Brain microvascular endothelial cell (primary cell): Measurements from ENCODE around the gene COL6A6.
"Not testable (repeated sequence)": the region's sequence is repeated elsewhere in the genome, so short reads cannot be mapped to it uniquely, and the experiment has no call there.

Experiments
- DNase-seq: peaks from one replicate; pipeline ENCODE4 v3.0.0-alpha.2; 2020
- H3K27ac ChIP-seq: fragments of 250-450 bp; sonication (Bioruptor Pico); 2 replicates; pipeline ENCODE4 v1.5.1; 2020; ENCODE audit warnings: mild to moderate bottlenecking, moderate library complexity
- H3K27me3 ChIP-seq: fragments of 250-450 bp; sonication (Bioruptor Pico); replicated peaks from 2 replicates; pipeline ENCODE4 v1.5.1; 2020; ENCODE audit warnings: mild to moderate bottlenecking
- H3K36me3 ChIP-seq: fragments of 250-450 bp; sonication (Bioruptor Pico); replicated peaks from 2 replicates; pipeline ENCODE4 v1.5.1; 2020; ENCODE audit warnings: mild to moderate bottlenecking
- H3K4me3 ChIP-seq: 2 replicates; pipeline ENCODE4 v1.5.1; 2011; ENCODE audit warnings: low read depth, mild to moderate bottlenecking, control low read depth, low read length, moderate library complexity
- in situ Hi-C: cut with HindIII; loops from 2 replicates; pipeline ENCODE4 v1.10.0; 2017; ENCODE audit warnings: low sequenced_read_pairs, low pct_ligation_motif_present
- TF ChIP-seq, protein P1 (sequence below): IDR thresholded peaks from 2 replicates; pipeline ENCODE4 v1.5.1; 2011; ENCODE audit warnings: low read depth, mild to moderate bottlenecking, moderate library complexity, low read length, control low read depth, inconsistent platforms; ENCODE audit errors: missing control alignments

The COL6A6 gene

DNA sequence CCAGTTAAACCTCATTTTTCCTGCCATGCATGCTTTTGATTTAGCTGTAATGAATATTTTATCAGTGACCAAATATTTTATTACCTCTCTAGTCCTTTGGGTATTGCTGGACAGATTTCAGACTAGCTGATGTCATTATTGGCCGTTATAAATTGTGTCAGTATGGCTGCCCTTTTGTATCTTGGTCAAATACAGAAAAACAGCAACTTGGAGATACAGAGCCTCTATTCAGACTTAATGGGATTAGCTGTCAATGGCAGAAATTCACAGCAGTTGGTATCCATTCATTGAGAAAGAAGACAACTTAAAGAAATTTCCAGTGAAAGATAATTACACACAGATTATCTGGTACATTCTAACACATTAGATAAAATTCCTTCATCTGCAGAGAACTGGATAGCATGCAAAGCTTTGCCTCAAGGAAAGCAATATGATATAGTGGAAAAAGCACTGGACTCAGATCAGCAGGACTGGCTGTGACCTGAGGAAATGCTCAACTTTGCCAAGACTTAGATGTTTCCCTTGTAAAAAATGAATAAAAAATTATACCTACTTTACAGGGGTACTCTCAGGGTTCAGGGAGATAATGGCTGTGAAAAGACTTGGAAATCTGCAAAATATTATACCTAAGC, 20.8 kb downstream of the COL6A6 start:
- no peak for DNase-seq
- H3K27ac ChIP-seq: no peak overlapping the region
- no peaks in the 10 kb centered on the region for H3K36me3 ChIP-seq
- no peak overlapping the region for H3K4me3 ChIP-seq
- no peaks in the 10 kb centered on the region for H3K27me3 ChIP-seq
- in situ Hi-C loops: no loop called here
- TF ChIP-seq, protein P1, sequence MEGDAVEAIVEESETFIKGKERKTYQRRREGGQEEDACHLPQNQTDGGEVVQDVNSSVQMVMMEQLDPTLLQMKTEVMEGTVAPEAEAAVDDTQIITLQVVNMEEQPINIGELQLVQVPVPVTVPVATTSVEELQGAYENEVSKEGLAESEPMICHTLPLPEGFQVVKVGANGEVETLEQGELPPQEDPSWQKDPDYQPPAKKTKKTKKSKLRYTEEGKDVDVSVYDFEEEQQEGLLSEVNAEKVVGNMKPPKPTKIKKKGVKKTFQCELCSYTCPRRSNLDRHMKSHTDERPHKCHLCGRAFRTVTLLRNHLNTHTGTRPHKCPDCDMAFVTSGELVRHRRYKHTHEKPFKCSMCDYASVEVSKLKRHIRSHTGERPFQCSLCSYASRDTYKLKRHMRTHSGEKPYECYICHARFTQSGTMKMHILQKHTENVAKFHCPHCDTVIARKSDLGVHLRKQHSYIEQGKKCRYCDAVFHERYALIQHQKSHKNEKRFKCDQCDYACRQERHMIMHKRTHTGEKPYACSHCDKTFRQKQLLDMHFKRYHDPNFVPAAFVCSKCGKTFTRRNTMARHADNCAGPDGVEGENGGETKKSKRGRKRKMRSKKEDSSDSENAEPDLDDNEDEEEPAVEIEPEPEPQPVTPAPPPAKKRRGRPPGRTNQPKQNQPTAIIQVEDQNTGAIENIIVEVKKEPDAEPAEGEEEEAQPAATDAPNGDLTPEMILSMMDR: no peak

DNA sequence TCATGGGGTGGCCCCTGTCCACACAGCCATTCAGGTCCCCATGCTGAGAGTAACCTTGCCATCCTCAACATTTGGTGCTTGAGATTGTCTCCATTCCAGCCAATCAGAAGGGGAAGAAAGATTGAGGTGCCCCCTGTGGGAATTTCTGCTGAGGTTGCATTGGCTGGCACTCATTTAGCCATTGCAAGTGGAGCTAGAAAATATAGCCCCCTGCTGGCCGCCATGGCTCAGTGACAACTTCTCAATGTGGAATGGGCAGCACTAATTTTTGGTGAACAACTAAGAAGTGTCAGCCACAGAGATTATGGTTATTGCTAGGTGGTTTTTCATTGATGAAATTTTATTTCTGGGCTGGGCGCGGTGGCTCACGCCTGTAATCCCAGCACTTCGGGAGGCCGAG, 22.0 kb downstream of the COL6A6 start:
- DNase-seq: peak; percentile 44
- no peaks in the 10 kb centered on the region for H3K36me3 ChIP-seq
- H3K27ac ChIP-seq: no peak overlapping the region
- H3K27me3 ChIP-seq: no peaks in the 10 kb centered on the region
- H3K4me3 ChIP-seq: no peak overlapping the region
- in situ Hi-C loops: no loop called here
- TF ChIP-seq, protein P1: peak; percentile 78

GRCh38 chr3:130543322-130543721, 26.3 kb downstream of the COL6A6 start:
- Histone ChIP-seq H3K27me3 (no peaks in the 10 kb centered on the region), H3K27ac (no peak overlapping the region), H3K36me3 (no peaks in the 10 kb centered on the region), H3K4me3 (no peak overlapping the region)
- in situ Hi-C loops: no loop called here
- DNase-seq: no peak
- TF ChIP-seq, protein P1: no peak

DNA sequence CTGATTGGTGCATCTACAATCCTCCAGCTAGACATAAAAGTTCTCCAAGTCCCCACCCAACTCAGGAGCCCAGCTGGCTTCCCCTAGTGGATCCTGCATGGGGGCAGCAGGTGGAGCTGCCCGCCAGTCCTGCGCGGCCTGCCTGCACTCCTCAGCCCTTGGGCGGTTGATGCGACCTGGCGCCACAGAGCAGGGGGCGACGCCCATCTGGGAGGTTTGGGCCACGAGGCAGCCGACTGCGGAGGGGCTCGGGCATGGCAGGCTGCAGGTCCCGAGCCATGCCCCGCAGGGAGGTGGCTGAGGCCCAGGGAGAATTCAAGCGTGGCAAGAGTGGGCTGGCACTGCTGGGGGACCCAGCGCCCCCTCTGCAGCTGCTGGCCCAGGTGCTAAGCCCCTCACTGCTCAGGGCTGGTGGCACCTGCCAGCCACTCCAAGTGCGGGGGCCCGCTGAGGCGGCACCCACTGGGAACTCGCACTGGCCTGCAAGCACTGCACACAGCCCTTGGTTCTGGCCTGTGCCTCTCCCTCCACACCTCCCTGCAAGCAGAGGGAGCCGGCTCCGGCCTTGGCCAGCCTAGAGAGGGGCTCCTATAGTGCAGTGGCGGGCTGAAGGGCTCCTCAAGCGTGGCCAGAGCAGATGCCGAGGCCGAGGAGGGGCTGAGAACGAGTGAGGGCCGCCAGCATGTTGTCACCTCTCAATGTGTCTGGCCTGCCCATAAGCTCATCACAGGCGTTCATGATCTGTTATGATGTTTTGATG, 30.1 kb downstream of the COL6A6 start:
- in situ Hi-C loops: no loop called here
- Histone ChIP-seq H3K36me3 (no peaks in the 10 kb centered on the region), H3K27ac (no peak overlapping the region), H3K4me3 (no peak overlapping the region), H3K27me3 (no peaks in the 10 kb centered on the region)
- DNase-seq: no peak
- TF ChIP-seq, protein P1: no peak

- in situ Hi-C loops, H3K36me3 ChIP-seq, DNase-seq, H3K4me3 ChIP-seq, H3K27me3 ChIP-seq, H3K27ac ChIP-seq: not testable (repeated sequence)
Measured at GRCh38 chr3:130547680-130548065, 30.7 kb downstream of the COL6A6 start.

- Histone ChIP-seq H3K36me3 (no peaks in the 10 kb centered on the region), H3K4me3 (no peak overlapping the region), H3K27ac (no peak overlapping the region), H3K27me3 (no peaks in the 10 kb centered on the region)
- in situ Hi-C loops: no loop called here
- TF ChIP-seq, protein P1: no peak
- DNase-seq: no peak
Measured at GRCh38 chr3:130548356-130548755, 31.4 kb downstream of the COL6A6 start.
